Loucy (cell line): ENCODE results near the gene NR2F2.

ENCODE experiments used
- H2AFZ ChIP-seq: fragments of 200-600 bp; sonication (generic); 2 replicates; pipeline ENCODE4 v1.6.0; 2016; ENCODE audit warnings: antibody characterized with exemption, mild to moderate bottlenecking, low read length, moderate library complexity
- H3F3A ChIP-seq: fragments of 200-600 bp; 2 replicates; pipeline ENCODE4 v1.6.0; 2016; ENCODE audit warnings: antibody characterized with exemption, low read depth, mild to moderate bottlenecking
- H3K27me3 ChIP-seq: fragments of 200-600 bp; sonication (generic); 2 replicates; pipeline ENCODE4 v1.6.1; 2014; ENCODE audit warnings: low read length, mild to moderate bottlenecking; ENCODE audit not compliant: insufficient read depth, poor library complexity, severe bottlenecking
- H3K36me3 ChIP-seq: fragments of 200-600 bp; sonication (generic); 2 replicates; pipeline ENCODE4 v1.6.1; 2016; ENCODE audit warnings: low read length; ENCODE audit not compliant: insufficient read depth
- H3K4me1 ChIP-seq: fragments of 200-600 bp; sonication (generic); 2 replicates; pipeline ENCODE4 v1.5.1; 2014; ENCODE audit warnings: low read length, mild to moderate bottlenecking; ENCODE audit not compliant: insufficient read depth, poor library complexity, severe bottlenecking
- H3K4me2 ChIP-seq: fragments of 200-600 bp; sonication (generic); 2 replicates; pipeline ENCODE4 v1.6.0; 2014; ENCODE audit warnings: antibody characterized with exemption, low read length, low read depth, mild to moderate bottlenecking; ENCODE audit not compliant: poor library complexity, severe bottlenecking
- H3K4me3 ChIP-seq: fragments of 200-600 bp; sonication (generic); 2 replicates; pipeline ENCODE4 v1.5.1; 2014; ENCODE audit warnings: low read length, mild to moderate bottlenecking, mixed read lengths; ENCODE audit not compliant: poor library complexity, severe bottlenecking
- H3K79me2 ChIP-seq: fragments of 200-600 bp; sonication (generic); 2 replicates; pipeline ENCODE4 v1.6.1; 2014; ENCODE audit warnings: low read length; ENCODE audit not compliant: insufficient read depth
- H3K9ac ChIP-seq: fragments of 200-600 bp; sonication (generic); 2 replicates; pipeline ENCODE4 v1.6.0; 2014; ENCODE audit warnings: mild to moderate bottlenecking, low read depth, low read length, moderate library complexity; ENCODE audit not compliant: poor library complexity, severe bottlenecking
- H3K9me2 ChIP-seq: fragments of 200-600 bp; sonication (generic); replicated peaks from 2 replicates; pipeline ENCODE4 v1.6.1; 2016; ENCODE audit warnings: low read depth, low read length, mixed read lengths
- H3K9me3 ChIP-seq: fragments of 200-600 bp; sonication (generic); 2 replicates; pipeline ENCODE4 v1.6.1; 2014; ENCODE audit warnings: mild to moderate bottlenecking, antibody characterized with exemption, low read length, low read depth; ENCODE audit not compliant: insufficient read depth
- H4K20me1 ChIP-seq: fragments of 200-600 bp; sonication (generic); 2 replicates; pipeline ENCODE4 v1.6.0; 2014; ENCODE audit warnings: antibody characterized with exemption, low read length, mild to moderate bottlenecking; ENCODE audit not compliant: insufficient read depth, poor library complexity, severe bottlenecking
- CTCF ChIP-seq: fragments of 200-600 bp; sonication (generic); conservative IDR thresholded peaks from 2 replicates; pipeline ENCODE4 v1.5.1; 2014; ENCODE audit warnings: mild to moderate bottlenecking, antibody characterized with exemption, low read length
- EZH2phosphoT487 ChIP-seq: fragments of 200-600 bp; IDR thresholded peaks from 2 replicates; pipeline ENCODE4 v1.6.1; 2018; ENCODE audit warnings: antibody characterized with exemption, mild to moderate bottlenecking, moderate library complexity, borderline replicate concordance

The NR2F2 gene

GRCh38 chr15:96337365-96338023 lies 7.0 kb downstream of the NR2F2 start:
- no peak for TF ChIP-seq EZH2phosphoT487
- no peak for TF ChIP-seq CTCF
- Histone ChIP-seq H3F3A (no peaks in the 10 kb centered on the region), H3K4me2 (no peak overlapping the region), H3K27me3 (no peaks in the 10 kb centered on the region), H3K36me3 (no peaks in the 10 kb centered on the region), H3K9me3 (no peaks in the 10 kb centered on the region), H3K4me1 (peaks cover 3% of the 10 kb centered on the region), H3K9ac (no peak overlapping the region), H4K20me1 (no peaks in the 10 kb centered on the region), H3K79me2 (no peaks in the 10 kb centered on the region), H3K4me3 (no peak overlapping the region), H3K9me2 (no peaks in the 10 kb centered on the region), H2AFZ (no peak overlapping the region)

GRCh38 chr15:96338074-96338765 lies 7.7 kb downstream of the NR2F2 start:
- H3K79me2 ChIP-seq = no peaks in the 10 kb centered on the region
- TF ChIP-seq CTCF (no peak), EZH2phosphoT487 (no peak)
- H3K9me2 ChIP-seq = no peaks in the 10 kb centered on the region
- no peaks in the 10 kb centered on the region for H3F3A ChIP-seq
- H2AFZ ChIP-seq = no peak overlapping the region
- no peaks in the 10 kb centered on the region for H3K36me3 ChIP-seq
- peaks cover 3% of the 10 kb centered on the region for H3K4me1 ChIP-seq
- no peaks in the 10 kb centered on the region for H4K20me1 ChIP-seq
- no peaks in the 10 kb centered on the region for H3K27me3 ChIP-seq
- H3K9me3 ChIP-seq = no peaks in the 10 kb centered on the region
- H3K9ac ChIP-seq = no peak overlapping the region
- no peak overlapping the region for H3K4me2 ChIP-seq
- no peak overlapping the region for H3K4me3 ChIP-seq

- H3K4me3 ChIP-seq = no peak overlapping the region
- H3K79me2 ChIP-seq = no peaks in the 10 kb centered on the region
- no peaks in the 10 kb centered on the region for H3F3A ChIP-seq
- H3K9me3 ChIP-seq = no peaks in the 10 kb centered on the region
- no peak overlapping the region for H3K9ac ChIP-seq
- peaks cover 3% of the 10 kb centered on the region for H3K4me1 ChIP-seq
- TF ChIP-seq CTCF (no peak), EZH2phosphoT487 (no peak)
- H3K4me2 ChIP-seq = peak overlapping the region; percentile 17
- H2AFZ ChIP-seq = no peak overlapping the region
- H3K9me2 ChIP-seq = no peaks in the 10 kb centered on the region
- H4K20me1 ChIP-seq = no peaks in the 10 kb centered on the region
- no peaks in the 10 kb centered on the region for H3K27me3 ChIP-seq
- no peaks in the 10 kb centered on the region for H3K36me3 ChIP-seq
Observed at GRCh38 chr15:96338766-96339618, 8.5 kb downstream of the NR2F2 start.
